Measurements from ENCODE around the gene PPP1R27. TPM values are rescaled to one million over a fixed set of nuclear protein-coding genes. Genes with fewer than 3 reads are reported as not detected.

Gene PPP1R27
- total and polyA plus RNA-seq, 2 donors (not counting 1 experiment from before 2014, with no cell fraction given): not detected

DNA sequence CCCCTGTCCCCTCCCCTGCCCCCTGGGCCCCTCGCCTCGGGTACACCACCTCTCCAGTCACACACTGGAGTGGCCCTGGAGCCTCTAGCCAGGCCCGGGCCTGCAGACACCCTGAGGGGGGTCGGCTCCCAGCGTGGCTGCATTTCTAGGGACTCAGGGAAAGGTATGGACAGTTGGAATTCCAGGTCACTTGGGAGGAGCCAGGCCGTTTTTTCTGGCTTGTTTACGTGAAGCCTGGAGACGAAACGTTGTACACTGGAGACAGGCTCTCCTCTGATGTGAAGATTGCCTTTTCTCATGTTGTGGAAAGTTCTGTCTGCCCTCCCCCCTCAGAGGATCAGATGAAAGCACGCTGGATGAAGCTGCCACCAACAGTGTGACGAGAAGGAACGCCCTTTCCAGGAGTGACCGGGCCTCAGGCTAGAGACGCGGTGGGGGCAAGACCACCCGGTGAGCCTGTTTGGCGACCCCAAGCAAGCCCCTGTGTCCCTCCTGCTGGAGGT, 4.0 kb upstream of the PPP1R27 start:
- H3K4me3 ChIP-seq (replicated peaks in 1 of 4; ENCODE audit: control extremely low read depth in 1 of 4, insufficient read depth in 1 of 4, low read depth in 3 of 4, low read length in 4 of 4): no peak overlapping the region
- H3K4me1 ChIP-seq (ENCODE audit: control insufficient read depth, extremely low read depth, insufficient read depth, low read length): peaks cover 1% of the 10 kb centered on the region
- no peak overlapping the region for H2AFZ ChIP-seq (ENCODE audit: low read length)
- H3K27me3 ChIP-seq (ENCODE audit: control insufficient read depth, insufficient read depth, low read length): no peaks in the 10 kb centered on the region
- H3K36me3 ChIP-seq (ENCODE audit: control insufficient read depth, insufficient read depth, low read length): peaks cover 10% of the 10 kb centered on the region
- no peaks in the 10 kb centered on the region for H3K9me3 ChIP-seq (ENCODE audit: control insufficient read depth, insufficient read depth, low read depth, low read length)
- H3K4me2 ChIP-seq (ENCODE audit: extremely low read depth, insufficient read depth, low read length): no peak overlapping the region
- no peaks in the 10 kb centered on the region for H4K20me1 ChIP-seq (ENCODE audit: control insufficient read depth, extremely low read depth, insufficient read depth, low read length)
- H3K9ac ChIP-seq (ENCODE audit: insufficient read depth, low read length): no peak overlapping the region
- no peak for TF ChIP-seq EZH2 (IDR thresholded peaks at IDR 0.05; ENCODE audit: low read length, missing control alignments)
- TF ChIP-seq, protein P1, sequence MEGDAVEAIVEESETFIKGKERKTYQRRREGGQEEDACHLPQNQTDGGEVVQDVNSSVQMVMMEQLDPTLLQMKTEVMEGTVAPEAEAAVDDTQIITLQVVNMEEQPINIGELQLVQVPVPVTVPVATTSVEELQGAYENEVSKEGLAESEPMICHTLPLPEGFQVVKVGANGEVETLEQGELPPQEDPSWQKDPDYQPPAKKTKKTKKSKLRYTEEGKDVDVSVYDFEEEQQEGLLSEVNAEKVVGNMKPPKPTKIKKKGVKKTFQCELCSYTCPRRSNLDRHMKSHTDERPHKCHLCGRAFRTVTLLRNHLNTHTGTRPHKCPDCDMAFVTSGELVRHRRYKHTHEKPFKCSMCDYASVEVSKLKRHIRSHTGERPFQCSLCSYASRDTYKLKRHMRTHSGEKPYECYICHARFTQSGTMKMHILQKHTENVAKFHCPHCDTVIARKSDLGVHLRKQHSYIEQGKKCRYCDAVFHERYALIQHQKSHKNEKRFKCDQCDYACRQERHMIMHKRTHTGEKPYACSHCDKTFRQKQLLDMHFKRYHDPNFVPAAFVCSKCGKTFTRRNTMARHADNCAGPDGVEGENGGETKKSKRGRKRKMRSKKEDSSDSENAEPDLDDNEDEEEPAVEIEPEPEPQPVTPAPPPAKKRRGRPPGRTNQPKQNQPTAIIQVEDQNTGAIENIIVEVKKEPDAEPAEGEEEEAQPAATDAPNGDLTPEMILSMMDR (conservative IDR thresholded peaks at IDR 0.05 in 1 of 2, IDR thresholded peaks at IDR 0.05 in 1 of 2; ENCODE audit: low read depth in 1 of 2, low read length in 2 of 2): no peak
- no peak overlapping the region for H3K27ac ChIP-seq (ENCODE audit: insufficient read depth, low read length)
- peaks cover under 1% of the 10 kb centered on the region for H3K79me2 ChIP-seq (ENCODE audit: control insufficient read depth, insufficient read depth, low read length)
- DNase-seq (ENCODE audit: low read depth in 2 of 2): no peak

DNA sequence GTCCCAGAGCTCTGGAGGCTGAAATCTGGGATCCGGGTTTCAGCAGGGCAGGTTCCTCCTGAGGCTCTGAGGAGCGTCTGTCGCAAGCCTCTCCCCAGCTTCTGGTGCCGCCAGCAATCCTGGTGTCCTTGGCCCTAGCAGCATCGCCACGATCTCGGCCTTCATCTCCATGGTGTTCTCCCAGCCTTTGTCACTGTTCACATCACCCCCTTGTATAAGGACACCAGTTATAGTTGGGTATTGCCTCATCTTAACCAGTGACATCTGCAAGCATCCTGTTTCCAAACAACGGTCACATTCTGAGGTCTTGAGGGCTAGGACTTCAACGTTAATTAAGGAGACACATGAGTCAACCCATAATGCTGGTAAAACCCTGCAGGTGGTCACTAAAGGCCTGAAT, 2.8 kb upstream of the PPP1R27 start:
- H3K36me3 ChIP-seq (ENCODE audit: control insufficient read depth, insufficient read depth, low read length): peaks cover 4% of the 10 kb centered on the region
- no peak overlapping the region for H3K9ac ChIP-seq (ENCODE audit: insufficient read depth, low read length)
- TF ChIP-seq EZH2 (IDR thresholded peaks at IDR 0.05; ENCODE audit: low read length, missing control alignments): no peak
- TF ChIP-seq, protein P1 (conservative IDR thresholded peaks at IDR 0.05 in 1 of 2, IDR thresholded peaks at IDR 0.05 in 1 of 2; ENCODE audit: low read depth in 1 of 2, low read length in 2 of 2): no peak
- H4K20me1 ChIP-seq (ENCODE audit: control insufficient read depth, extremely low read depth, insufficient read depth, low read length): no peaks in the 10 kb centered on the region
- no peak overlapping the region for H3K4me2 ChIP-seq (ENCODE audit: extremely low read depth, insufficient read depth, low read length)
- no peak overlapping the region for H3K27ac ChIP-seq (ENCODE audit: insufficient read depth, low read length)
- H3K9me3 ChIP-seq (ENCODE audit: control insufficient read depth, insufficient read depth, low read depth, low read length): no peaks in the 10 kb centered on the region
- no peak overlapping the region for H3K4me3 ChIP-seq (replicated peaks in 1 of 4; ENCODE audit: control extremely low read depth in 1 of 4, insufficient read depth in 1 of 4, low read depth in 3 of 4, low read length in 4 of 4)
- no peak overlapping the region for H2AFZ ChIP-seq (ENCODE audit: low read length)
- no peaks in the 10 kb centered on the region for H3K27me3 ChIP-seq (ENCODE audit: control insufficient read depth, insufficient read depth, low read length)
- H3K4me1 ChIP-seq (ENCODE audit: control insufficient read depth, extremely low read depth, insufficient read depth, low read length): peaks cover 4% of the 10 kb centered on the region
- DNase-seq (ENCODE audit: low read depth in 2 of 2): no peak
- peaks cover 3% of the 10 kb centered on the region for H3K79me2 ChIP-seq (ENCODE audit: control insufficient read depth, insufficient read depth, low read length)

DNA sequence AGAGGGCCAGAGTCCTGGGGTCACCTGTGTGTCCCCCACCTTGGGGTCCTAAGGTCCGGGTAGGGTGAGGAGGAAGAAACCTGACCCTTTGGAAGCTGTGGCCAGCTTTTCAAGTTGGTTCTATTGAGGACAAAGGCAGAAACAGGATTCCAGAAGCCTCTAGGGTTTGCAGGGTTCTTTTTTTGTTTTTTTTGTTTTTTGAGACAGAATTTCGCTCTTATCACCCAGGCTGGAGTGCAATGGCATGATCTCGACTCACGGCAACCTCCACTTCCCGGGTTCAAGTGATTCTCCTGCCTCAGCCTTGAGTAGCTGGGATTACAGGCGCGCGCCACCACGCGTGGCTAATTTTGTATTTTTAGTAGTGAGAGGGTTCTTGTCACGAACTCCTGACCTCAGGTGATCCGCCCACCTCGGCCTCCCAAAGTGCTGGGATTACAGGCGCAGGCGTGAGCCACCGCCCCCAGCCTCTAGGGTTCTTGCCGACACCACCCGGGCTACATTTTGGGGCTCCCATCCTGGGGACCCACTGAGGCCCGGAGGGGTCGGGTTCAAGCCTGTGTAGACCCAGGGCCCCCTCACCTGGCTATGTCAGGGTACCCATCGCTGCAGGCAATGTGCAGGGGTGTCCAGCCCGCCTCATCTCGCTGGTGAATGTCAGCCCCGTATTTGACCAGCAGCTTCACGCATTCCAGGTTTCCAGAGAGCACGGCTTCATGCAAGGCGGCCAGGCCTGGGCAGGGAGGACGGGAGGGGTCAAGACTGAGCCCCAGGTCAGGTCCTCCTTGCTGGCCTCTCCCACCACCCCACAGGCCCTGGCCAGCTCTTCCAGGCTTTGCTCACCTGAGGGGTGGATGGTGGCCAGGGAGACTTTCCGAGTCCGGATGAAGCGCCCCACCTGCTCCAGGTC, 674 bp downstream of the PPP1R27 start:
- peaks cover 7% of the 10 kb centered on the region for H3K4me1 ChIP-seq (ENCODE audit: control insufficient read depth, extremely low read depth, insufficient read depth, low read length)
- H4K20me1 ChIP-seq (ENCODE audit: control insufficient read depth, extremely low read depth, insufficient read depth, low read length): no peaks in the 10 kb centered on the region
- H3K4me3 ChIP-seq (replicated peaks in 1 of 4; ENCODE audit: control extremely low read depth in 1 of 4, insufficient read depth in 1 of 4, low read depth in 3 of 4, low read length in 4 of 4): peak overlapping the region; percentile 74 to 80 (median 76)
- H3K9ac ChIP-seq (ENCODE audit: insufficient read depth, low read length): peak overlapping the region; percentile 94
- peak overlapping the region; percentile 94 for H3K4me2 ChIP-seq (ENCODE audit: extremely low read depth, insufficient read depth, low read length)
- peaks cover 17% of the 10 kb centered on the region for H3K79me2 ChIP-seq (ENCODE audit: control insufficient read depth, insufficient read depth, low read length)
- DNase-seq (ENCODE audit: low read depth in 2 of 2): no peak
- H3K27ac ChIP-seq (ENCODE audit: insufficient read depth, low read length): peak overlapping the region; percentile 95
- peak overlapping the region; percentile 8 for H2AFZ ChIP-seq (ENCODE audit: low read length)
- TF ChIP-seq, protein P1 (conservative IDR thresholded peaks at IDR 0.05 in 1 of 2, IDR thresholded peaks at IDR 0.05 in 1 of 2; ENCODE audit: low read depth in 1 of 2, low read length in 2 of 2): no peak
- TF ChIP-seq EZH2 (IDR thresholded peaks at IDR 0.05; ENCODE audit: low read length, missing control alignments): no peak
- no peaks in the 10 kb centered on the region for H3K27me3 ChIP-seq (ENCODE audit: control insufficient read depth, insufficient read depth, low read length)
- H3K9me3 ChIP-seq (ENCODE audit: control insufficient read depth, insufficient read depth, low read depth, low read length): no peaks in the 10 kb centered on the region
- no peaks in the 10 kb centered on the region for H3K36me3 ChIP-seq (ENCODE audit: control insufficient read depth, insufficient read depth, low read length)
